ENCODE results near the gene IPO7.

DNA sequence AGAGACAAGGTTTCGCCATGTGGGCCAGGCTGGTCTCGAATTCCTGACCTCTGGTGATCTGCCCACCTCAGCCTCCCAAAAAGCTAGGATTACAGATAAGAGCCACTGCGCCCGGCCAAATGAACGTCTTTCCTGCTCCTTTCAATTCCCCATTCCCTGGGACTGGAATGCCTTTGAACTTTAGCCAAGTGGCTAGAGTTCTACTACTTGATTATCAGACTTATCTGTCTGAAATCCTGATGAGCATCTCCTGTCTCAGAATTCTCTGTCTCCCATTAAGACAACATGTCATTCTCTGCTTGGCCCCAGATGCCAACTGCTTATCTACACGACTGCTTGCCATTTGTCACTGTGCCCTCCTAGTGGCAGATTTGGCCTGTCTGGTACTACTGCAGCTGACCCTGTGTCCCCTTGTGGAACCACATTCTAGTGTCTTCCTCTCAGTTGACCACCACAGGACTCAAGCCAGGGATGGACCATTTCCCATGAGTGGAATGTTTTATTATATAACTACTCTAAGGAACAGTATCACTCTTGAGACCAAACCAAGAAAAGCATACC is 33.1 kb upstream of the IPO7 start:
- TF ChIP-seq, protein P1, sequence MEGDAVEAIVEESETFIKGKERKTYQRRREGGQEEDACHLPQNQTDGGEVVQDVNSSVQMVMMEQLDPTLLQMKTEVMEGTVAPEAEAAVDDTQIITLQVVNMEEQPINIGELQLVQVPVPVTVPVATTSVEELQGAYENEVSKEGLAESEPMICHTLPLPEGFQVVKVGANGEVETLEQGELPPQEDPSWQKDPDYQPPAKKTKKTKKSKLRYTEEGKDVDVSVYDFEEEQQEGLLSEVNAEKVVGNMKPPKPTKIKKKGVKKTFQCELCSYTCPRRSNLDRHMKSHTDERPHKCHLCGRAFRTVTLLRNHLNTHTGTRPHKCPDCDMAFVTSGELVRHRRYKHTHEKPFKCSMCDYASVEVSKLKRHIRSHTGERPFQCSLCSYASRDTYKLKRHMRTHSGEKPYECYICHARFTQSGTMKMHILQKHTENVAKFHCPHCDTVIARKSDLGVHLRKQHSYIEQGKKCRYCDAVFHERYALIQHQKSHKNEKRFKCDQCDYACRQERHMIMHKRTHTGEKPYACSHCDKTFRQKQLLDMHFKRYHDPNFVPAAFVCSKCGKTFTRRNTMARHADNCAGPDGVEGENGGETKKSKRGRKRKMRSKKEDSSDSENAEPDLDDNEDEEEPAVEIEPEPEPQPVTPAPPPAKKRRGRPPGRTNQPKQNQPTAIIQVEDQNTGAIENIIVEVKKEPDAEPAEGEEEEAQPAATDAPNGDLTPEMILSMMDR (optimal IDR thresholded peaks at IDR 0.05 in 1 of 3, IDR thresholded peaks at IDR 0.05 in 1 of 3, conservative IDR thresholded peaks at IDR 0.05 in 1 of 3; ENCODE audit: extremely low read depth in 1 of 3, insufficient read depth in 2 of 3, low read length in 3 of 3) = no peak
- no peak for TF ChIP-seq EZH2 (IDR thresholded peaks at IDR 0.05; ENCODE audit: low read length)

All from keratinocyte (primary cell).